ENCODE measurements around the gene SRSF3.

Gene SRSF3

DNA sequence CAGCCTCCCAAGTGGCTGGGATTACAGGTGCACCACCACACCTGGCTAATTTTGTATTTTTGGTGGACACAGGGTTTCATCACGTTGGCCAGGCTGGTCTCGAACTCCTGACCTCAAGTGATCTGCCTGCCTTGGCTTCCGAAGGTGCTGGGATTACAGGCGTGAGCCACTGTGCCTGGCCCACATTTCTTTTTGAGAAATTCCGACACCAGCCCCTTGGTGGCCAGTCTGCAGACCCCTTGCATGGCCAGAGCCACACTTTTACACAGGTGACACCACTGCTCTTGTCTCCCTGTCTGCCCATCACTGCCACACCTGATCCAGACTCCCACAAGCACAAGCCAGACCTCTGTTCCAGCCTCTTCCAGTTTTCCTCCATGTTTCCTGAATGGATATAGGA, 33.0 kb downstream of the SRSF3 start:
- Histone ChIP-seq H3K9me2 (replicated peaks; ENCODE audit: insufficient read depth, low read length) (no peaks in the 10 kb centered on the region), H3K4me2 (ENCODE audit: low read depth, low read length, poor library complexity, severe bottlenecking) (no peak overlapping the region)

DNA sequence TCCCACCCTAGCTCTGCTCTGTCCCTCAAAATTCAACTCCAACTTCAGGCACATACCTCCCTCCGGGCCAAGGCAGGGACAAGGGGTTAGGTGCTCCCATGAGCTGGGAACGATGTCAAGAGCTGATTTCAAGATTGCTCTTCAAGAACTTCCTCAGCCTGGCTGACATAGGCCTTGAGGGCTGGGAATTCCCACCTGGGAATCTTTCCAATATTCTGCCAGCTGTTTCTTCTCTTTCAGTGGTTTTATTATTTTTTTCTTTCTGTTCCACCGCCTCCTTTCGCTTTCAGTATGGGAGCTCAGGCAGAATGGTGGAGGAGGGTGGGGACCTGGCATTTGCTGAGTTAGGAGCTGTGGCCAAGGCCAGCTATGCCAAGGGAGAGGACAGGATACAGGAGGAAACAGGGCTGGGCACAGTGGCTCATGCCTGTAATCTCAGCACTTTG, 33.7 kb downstream of the SRSF3 start:
- H3K9ac ChIP-seq (ENCODE audit: low read length), result no peak overlapping the region

More for the DNA sequence above, 33.0 kb downstream of the SRSF3 start:
- Histone ChIP-seq H3F3A (ENCODE audit: insufficient read depth) (no peaks in the 10 kb centered on the region), H3K79me2 (ENCODE audit: insufficient read depth, low read length) (no peaks in the 10 kb centered on the region), H3K27me3 (ENCODE audit: low read length) (no peaks in the 10 kb centered on the region), H2AFZ (ENCODE audit: low read depth, low read length, severe bottlenecking) (no peak overlapping the region), H4K20me1 (ENCODE audit: low read depth, low read length) (no peaks in the 10 kb centered on the region), H3K9me3 (ENCODE audit: insufficient read depth, low read length) (no peaks in the 10 kb centered on the region), H3K36me3 (ENCODE audit: low read length) (no peaks in the 10 kb centered on the region), H3K27ac (ENCODE audit: low read depth, low read length) (no peak overlapping the region), H3K9ac (ENCODE audit: low read length) (no peak overlapping the region), H3K4me3 (ENCODE audit: insufficient read depth, low read length, poor library complexity, severe bottlenecking) (no peak overlapping the region)
- TF ChIP-seq EZH2phosphoT487 (conservative IDR thresholded peaks at IDR 0.05; ENCODE audit: low read length) (no peak), CTCF (IDR thresholded peaks at IDR 0.05; ENCODE audit: insufficient read depth, low read length, poor library complexity, severe bottlenecking) (no peak)

GRCh38 chr6:36629784-36630183, 35.6 kb downstream of the SRSF3 start:
- no peak overlapping the region for H3K27ac ChIP-seq (ENCODE audit: low read depth, low read length)
- H3K4me2 ChIP-seq (ENCODE audit: low read depth, low read length, poor library complexity, severe bottlenecking), result no peak overlapping the region
- H3K36me3 ChIP-seq (ENCODE audit: low read length), result no peaks in the 10 kb centered on the region
- TF ChIP-seq EZH2phosphoT487 (conservative IDR thresholded peaks at IDR 0.05; ENCODE audit: low read length), result no peak
- no peak for TF ChIP-seq CTCF (IDR thresholded peaks at IDR 0.05; ENCODE audit: insufficient read depth, low read length, poor library complexity, severe bottlenecking)
- no peaks in the 10 kb centered on the region for H3K9me3 ChIP-seq (ENCODE audit: insufficient read depth, low read length)
- H3K79me2 ChIP-seq (ENCODE audit: insufficient read depth, low read length), result no peaks in the 10 kb centered on the region
- H2AFZ ChIP-seq (ENCODE audit: low read depth, low read length, severe bottlenecking), result no peak overlapping the region
- H3F3A ChIP-seq (ENCODE audit: insufficient read depth), result no peaks in the 10 kb centered on the region
- no peaks in the 10 kb centered on the region for H3K27me3 ChIP-seq (ENCODE audit: low read length)
- H3K4me3 ChIP-seq (ENCODE audit: insufficient read depth, low read length, poor library complexity, severe bottlenecking), result no peak overlapping the region
- no peaks in the 10 kb centered on the region for H4K20me1 ChIP-seq (ENCODE audit: low read depth, low read length)
- H3K9ac ChIP-seq (ENCODE audit: low read length), result no peak overlapping the region
- no peaks in the 10 kb centered on the region for H3K9me2 ChIP-seq (replicated peaks; ENCODE audit: insufficient read depth, low read length)

More for the DNA sequence above, 33.7 kb downstream of the SRSF3 start:
- Histone ChIP-seq H3K4me2 (ENCODE audit: low read depth, low read length, poor library complexity, severe bottlenecking) (no peak overlapping the region), H3K9me2 (replicated peaks; ENCODE audit: insufficient read depth, low read length) (no peaks in the 10 kb centered on the region), H3K36me3 (ENCODE audit: low read length) (no peaks in the 10 kb centered on the region), H3K27me3 (ENCODE audit: low read length) (no peaks in the 10 kb centered on the region), H2AFZ (ENCODE audit: low read depth, low read length, severe bottlenecking) (no peak overlapping the region), H4K20me1 (ENCODE audit: low read depth, low read length) (no peaks in the 10 kb centered on the region), H3K4me3 (ENCODE audit: insufficient read depth, low read length, poor library complexity, severe bottlenecking) (no peak overlapping the region), H3K9me3 (ENCODE audit: insufficient read depth, low read length) (no peaks in the 10 kb centered on the region), H3K27ac (ENCODE audit: low read depth, low read length) (no peak overlapping the region), H3F3A (ENCODE audit: insufficient read depth) (no peaks in the 10 kb centered on the region), H3K79me2 (ENCODE audit: insufficient read depth, low read length) (no peaks in the 10 kb centered on the region)
- TF ChIP-seq EZH2phosphoT487 (conservative IDR thresholded peaks at IDR 0.05; ENCODE audit: low read length) (no peak), CTCF (IDR thresholded peaks at IDR 0.05; ENCODE audit: insufficient read depth, low read length, poor library complexity, severe bottlenecking) (no peak)

All from SU-DHL-6 (cell line).